ENCODE measurements around the gene SLC12A3. TPM values are rescaled to one million over a fixed set of nuclear protein-coding genes. Genes with fewer than 3 reads are reported as not detected.

The SLC12A3 gene
- total RNA-seq (2014; rRNA removed), result 0.11 TPM in 1 of 2 replicates, not detected in the other
- 0.05 TPM for polyA plus RNA-seq (2012)

GRCh38 chr16:56864960-56865359 is at the start of gene SLC12A3:
Gene SLC12A3, plus strand, starts transcription at chr16:56865207. Its CDS starts 29 bp downstream, at chr16:56865236.
- no peak for DNase-seq (ENCODE audit: low read depth)

DNA sequence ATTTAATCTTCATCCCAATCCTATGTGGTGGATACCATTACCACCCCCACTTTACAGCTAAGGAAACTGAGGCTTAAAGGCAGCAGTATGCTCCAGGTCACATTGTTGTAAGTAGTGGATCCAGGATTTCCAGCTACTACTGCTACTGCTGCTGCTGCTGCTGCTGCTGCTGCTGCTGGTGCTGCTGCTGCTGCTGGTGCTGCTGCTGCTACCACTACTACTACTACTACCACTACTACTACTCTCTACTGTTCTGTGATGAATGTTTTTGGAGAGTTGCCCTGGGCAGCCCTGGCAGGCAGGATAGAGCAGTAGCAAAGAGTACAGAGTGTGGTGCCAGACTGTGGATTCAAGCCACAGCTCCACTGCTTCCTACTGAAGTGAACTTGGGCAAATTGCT is 49.3 kb upstream of the SLC12A3 start:
- DNase-seq (ENCODE audit: low read depth), result no peak

DNA sequence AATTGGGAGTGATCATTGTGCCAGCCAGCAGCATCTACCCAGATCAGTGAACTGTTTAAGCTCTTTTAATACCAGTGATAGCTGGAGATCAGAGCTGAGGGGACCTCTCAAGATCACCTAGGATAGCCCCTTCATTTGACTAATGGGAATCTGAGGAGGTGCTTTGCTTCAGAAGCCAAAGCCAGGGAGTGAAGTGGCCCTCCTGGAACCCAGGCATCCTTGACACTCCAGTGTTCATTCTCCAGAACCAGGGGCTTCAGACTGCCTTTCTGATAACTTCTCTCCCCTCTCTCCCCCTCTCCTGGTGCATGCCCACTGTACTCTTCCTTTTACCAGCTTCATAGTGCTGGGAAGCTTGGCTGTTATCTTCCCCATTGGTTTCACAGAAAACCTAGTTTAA is 48.0 kb upstream of the SLC12A3 start:
- no peak for DNase-seq (ENCODE audit: low read depth)

DNA sequence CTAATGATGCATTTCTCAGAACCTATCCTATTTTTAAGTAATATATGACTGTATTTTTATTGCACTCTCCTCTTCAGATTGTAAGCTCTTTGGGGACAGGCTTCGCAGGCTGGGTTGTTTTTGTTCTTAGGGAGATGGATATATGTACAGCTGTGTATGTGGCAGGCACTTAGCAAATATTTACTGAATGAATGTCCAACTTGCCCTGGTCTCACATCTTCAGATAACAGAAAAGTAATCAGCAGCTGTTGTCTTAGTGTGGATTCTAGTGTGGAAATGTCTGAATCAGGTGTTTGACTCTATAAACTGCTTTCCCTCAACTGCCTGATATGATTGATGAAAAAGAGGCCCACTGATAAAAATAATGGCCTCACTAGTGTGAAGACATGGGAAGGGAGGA is 47.1 kb upstream of the SLC12A3 start:
- peak; percentile 14 for DNase-seq (ENCODE audit: low read depth)

DNA sequence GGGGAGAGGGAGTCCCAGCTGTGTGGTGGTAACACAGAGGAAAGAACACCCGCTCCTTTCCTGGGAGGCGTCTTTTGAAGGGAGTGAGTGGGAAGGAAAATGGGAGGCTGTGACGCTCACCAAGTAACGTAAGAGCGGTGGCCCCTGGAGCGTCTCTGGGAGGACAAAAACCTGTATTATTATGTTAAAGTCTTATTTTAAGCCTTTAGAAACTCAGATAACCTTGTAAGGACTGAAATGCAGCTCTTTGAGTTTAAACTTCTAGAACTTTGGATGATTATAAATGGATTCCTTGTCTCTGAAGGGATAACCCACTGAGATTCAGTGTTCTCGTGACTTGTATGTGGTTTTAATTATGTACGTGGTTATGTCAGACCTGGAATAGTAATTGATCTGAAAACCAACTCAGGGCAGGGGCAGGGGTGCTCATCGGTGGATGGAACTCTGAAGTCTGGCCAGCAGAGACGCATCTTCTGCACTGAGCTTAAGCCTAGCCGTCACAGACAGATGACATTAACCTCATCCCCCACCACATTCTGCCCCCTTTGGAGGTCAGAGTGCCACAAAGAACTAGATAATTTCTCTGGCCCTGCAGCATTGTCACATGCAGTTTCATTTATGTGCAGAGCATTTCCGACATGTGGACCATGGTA is 41.8 kb upstream of the SLC12A3 start:
- DNase-seq (ENCODE audit: low read depth), result no peak

DNA sequence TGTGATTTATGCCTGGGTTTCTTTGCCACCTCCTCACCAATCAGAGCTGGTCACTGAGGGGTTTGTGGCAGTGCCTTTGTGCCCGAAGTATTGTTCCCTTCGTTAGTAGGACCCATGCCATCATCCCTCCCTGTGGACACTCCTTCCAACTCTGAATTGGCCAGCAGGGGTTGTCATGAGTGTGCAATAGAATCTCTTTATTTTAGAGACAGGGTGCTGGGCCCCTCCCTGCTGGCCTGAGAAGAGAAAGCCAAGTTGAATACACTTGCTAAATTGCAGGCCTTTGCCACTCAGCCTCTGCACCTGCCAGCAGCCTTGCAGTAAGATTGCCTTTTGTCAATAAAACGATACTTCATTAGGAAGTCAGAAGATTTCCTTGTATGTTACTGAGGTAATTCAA is 40.7 kb upstream of the SLC12A3 start:
- DNase-seq (ENCODE audit: low read depth), result peak; percentile 19

DNA sequence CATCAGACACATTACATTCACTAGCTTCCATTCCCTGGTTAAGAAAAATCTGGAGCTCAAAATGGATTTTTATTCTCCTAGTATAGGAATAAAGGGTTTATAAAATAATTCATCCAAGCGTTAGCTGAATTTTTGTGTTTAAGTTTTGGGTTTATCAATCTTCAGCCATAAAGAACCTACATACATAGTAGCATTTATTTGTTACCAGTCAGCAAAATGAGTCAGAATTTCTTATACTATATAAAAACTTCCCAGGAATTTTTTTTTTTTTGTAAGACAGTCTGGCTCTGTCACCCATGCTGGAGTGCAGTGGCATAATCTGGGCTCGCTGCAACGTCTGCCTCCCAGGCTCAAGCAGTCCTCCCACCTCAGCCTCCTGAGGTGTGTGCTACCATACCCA is 40.2 kb upstream of the SLC12A3 start:
- DNase-seq (ENCODE audit: low read depth), result no peak

DNA sequence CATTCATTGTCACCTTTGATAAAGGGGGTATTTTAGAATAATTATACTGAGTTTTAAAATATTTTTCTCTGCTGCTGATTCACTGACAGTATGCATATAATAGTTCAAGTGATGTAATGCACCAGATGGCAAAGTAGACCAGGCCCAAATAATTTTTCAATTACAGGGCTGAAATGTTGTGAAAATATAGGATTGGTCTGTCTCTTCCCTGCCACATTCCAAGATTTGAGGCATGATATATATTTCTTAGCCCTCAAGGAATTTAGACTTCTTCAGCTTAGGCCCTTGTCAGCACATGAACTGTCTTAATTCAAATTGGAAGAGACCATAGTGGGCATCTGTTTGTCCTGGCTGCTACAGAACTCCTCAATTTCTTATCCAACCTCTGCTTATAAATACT is 39.2 kb upstream of the SLC12A3 start:
- DNase-seq (ENCODE audit: low read depth), result no peak

DNA sequence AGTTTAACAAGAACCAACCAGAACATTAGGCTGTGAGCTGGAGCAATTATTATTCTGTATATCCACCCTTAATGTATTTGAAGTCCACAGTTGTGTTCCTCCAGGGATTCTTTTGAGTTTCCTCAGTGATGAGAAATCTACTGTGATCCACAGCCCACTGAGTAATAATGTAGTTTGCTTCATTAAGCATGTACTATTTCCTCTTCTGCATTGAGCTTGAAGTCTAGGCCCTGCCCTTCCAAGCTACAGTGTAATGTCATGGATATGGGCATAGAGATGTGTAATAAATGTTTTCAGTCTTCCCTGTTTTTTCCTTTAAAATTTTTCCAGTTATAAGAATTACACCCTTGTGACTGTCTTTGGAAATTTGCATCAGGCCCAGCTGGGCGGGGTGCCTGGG is 36.4 kb upstream of the SLC12A3 start:
- no peak for DNase-seq (ENCODE audit: low read depth)

DNA sequence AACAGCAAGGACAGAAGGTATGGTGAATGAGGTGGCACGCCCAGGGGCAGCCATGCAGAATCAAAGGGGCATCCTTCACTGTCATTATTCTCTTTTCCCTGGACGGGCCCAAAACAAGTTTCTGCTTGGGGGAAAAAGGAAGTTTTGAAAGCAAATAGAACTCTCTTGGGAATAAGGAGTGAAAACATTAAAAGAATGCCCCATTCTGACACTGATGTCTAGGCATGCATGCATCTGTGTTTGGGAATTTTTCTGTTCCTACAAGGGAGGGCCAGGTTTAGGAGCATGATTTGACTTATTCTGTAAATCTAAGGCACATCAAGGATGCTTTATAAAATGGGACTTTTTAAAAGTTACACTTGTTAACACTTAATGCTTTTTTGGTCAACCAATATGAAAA is 34.3 kb upstream of the SLC12A3 start:
- no peak for DNase-seq (ENCODE audit: low read depth)

DNA sequence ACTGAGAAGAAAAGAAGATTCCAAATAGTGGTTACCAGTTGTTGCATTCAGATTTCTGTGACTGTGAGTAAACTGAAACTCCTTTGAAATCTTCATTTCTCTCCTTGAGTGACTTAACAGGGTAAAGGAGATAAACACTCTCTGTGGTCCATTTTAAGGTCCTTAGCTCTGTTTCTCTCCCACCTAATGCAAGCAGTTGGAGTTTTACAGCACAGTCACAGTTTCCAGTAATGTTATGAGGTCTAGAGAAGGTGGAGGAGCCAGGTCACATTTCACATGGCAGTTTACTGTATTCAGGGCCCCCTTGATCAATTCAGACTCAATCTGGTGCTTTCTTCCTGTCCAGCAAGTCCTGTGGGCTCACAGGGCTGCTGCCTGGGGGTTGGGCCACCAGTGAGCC is 32.2 kb upstream of the SLC12A3 start:
- DNase-seq (ENCODE audit: low read depth), result no peak

DNA sequence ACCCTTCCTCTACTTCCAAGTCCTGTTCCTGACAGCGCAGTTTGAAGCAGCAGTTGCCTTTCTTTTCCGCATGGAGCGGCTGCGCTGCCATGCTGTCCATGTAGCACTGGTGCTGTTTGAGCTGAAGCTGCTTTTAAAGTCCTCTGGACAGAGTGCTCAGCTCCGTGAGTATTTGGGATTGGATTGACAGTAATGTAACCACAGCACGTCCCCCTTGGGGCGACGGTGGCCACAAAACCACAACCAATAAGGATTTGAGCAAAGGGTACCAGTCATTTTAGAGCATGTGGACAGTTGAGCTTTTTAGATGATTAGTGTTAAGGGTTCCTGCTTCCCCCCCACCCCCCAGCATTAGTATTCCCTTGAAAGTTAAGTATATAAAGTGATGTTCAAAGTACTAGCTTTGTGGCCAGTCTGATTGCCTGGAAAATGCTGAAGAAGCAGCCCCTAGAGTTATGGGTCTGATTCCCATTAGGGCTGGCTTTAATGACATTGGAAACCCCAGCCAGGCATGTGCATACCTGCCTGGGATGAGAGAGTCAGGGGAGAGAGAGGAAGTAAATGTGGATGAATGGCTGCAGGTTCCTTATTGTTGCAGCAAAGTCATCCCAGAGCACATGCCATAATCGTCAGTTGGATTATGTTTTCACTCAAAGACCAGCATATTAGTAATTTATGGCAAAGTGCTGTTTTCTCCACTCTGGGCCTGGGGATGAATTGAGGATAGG is 31.6 kb upstream of the SLC12A3 start:
- DNase-seq (ENCODE audit: low read depth), result peak; percentile 46

DNA sequence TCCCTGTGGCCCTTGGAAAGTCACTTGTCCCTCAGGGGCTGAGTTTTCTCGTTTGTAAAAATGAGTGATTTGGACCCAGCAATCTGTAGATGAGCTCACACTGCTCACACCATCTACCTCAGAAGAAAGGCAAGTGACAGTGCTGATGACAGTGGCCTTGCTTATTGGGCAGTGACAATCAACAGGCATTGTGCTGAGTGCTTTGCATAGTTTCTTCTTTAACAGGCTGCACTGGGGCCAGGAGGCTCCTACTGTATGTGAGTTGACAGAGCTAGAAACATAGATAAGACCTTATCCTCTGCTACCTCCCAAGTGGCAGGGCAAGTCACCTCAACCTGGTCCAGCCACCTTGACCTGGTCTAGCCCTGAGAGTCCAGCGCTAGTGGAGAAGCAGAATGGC is 29.7 kb upstream of the SLC12A3 start:
- DNase-seq (ENCODE audit: low read depth), result no peak

DNA sequence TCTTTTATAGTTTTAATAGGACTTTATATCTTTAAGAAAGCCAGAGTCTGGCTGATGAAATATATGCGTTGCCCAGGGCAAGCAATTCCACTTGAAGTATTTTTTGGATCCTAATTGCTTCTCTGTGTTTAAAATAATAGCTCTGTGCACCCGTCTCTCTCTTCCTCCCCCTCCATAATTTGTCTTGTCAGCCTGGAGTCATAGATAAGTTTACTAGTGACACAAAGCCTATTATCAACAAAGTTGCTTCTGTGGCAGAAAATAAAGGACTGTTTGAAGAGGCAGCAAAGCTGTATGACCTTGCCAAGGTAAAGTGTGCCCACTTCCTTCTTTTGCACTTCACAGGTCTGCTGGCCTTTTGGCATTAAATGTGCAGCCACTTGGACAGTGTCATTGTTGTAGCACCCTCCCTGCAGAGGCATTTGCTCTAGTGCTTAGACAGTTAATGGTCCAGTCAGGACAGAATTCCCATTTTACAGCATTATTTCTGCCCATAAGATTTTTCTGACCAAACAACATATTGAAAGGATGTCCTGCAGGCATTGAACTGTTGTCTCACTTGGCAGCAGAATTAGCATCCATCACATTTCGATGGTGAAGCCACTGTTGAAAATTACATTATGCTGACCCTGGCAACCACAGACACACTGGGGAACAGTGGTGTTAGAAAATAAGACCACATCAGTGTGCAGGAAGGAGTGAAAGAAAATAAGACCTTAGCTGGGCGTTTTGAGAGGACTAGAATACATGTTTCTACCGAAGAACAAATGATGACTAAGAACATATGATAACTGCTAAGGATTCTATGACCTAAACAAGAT is 28.4 kb upstream of the SLC12A3 start:
- DNase-seq (ENCODE audit: low read depth), result no peak

DNA sequence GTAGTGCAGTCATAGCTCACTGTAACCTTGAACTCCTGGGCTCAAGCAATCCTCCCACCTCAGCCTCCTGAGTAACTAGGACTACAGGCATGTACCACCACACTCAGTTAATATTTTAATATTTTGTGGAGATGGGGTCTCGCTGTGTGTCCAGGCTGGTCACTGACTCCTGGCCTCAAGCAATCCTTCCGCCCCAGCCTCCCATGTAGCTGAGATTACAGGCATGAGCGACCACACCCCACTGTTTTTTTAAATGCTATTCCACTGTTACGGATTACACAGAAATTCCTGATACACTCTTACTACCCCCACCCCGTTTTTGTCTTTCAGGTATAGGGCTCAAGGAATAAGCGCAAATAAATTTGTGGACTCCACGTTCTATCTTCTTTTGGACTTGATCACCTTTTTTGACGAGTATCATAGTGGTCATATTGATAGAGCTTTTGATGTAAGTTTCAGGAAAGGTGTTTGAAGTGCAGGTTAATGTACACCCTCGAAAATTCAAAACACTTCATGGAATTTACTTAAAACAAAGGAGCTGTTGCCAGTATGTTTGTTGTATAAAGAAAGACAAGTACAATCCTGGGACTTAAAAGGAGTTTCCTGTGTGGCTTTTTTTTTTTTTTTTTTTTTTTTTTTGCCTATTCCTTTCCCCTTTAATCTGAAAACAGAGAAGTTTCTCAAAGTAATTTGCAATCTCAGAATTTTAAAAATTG is 26.2 kb upstream of the SLC12A3 start:
- no peak for DNase-seq (ENCODE audit: low read depth)

GRCh38 chr16:56841233-56841632 is 23.8 kb upstream of the SLC12A3 start:
- DNase-seq (ENCODE audit: low read depth), result no peak

- DNase-seq (ENCODE audit: low read depth), result no peak
Observed at GRCh38 chr16:56841659-56842058, 23.3 kb upstream of the SLC12A3 start.

- DNase-seq (ENCODE audit: low read depth), result no peak
Observed at GRCh38 chr16:56842133-56842532, 22.9 kb upstream of the SLC12A3 start.

- no peak for DNase-seq (ENCODE audit: low read depth)
Observed at GRCh38 chr16:56844056-56844455, 21.0 kb upstream of the SLC12A3 start.

GRCh38 chr16:56847173-56847910 is 17.7 kb upstream of the SLC12A3 start:
- DNase-seq (ENCODE audit: low read depth), result no peak
